BE2C (cell line): ENCODE measurements around the gene CRMP1.

Experiments
- DNase-seq: peaks from one replicate; pipeline ENCODE4 v3.0.0-alpha.2; 2020
- H3K27me3 ChIP-seq: fragments of 250-450 bp; sonication (Bioruptor Pico); 2 replicates; pipeline ENCODE4 v1.5.1; 2020; ENCODE audit warnings: mild to moderate bottlenecking
- H3K36me3 ChIP-seq: fragments of 250-450 bp; sonication (Bioruptor Pico); 2 replicates; pipeline ENCODE4 v1.5.1; 2020; ENCODE audit warnings: mild to moderate bottlenecking
- H3K4me1 ChIP-seq: fragments of 250-450 bp; sonication (Bioruptor Pico); 2 replicates; pipeline ENCODE4 v1.5.1; 2020
- H3K4me3 ChIP-seq: 2 replicates; pipeline ENCODE4 v1.5.1; 2011; ENCODE audit warnings: low read depth, low read length
- H3K9me3 ChIP-seq: fragments of 250-450 bp; sonication (Bioruptor Pico); 2 replicates; pipeline ENCODE4 v1.5.1; 2020
- CTCF ChIP-seq: IDR thresholded peaks from 2 replicates; pipeline ENCODE4 v1.5.1; 2012; ENCODE audit warnings: mild to moderate bottlenecking, low read depth, low read length

CRMP1 gene

GRCh38 chr4:5917672-5918071, 24.8 kb upstream of the CRMP1 start:
- H3K9me3 ChIP-seq, result no peaks in the 10 kb centered on the region
- no peak for TF ChIP-seq CTCF
- no peak overlapping the region for H3K4me3 ChIP-seq
- H3K36me3 ChIP-seq, result no peaks in the 10 kb centered on the region
- no peaks in the 10 kb centered on the region for H3K27me3 ChIP-seq
- DNase-seq, result no peak
- H3K4me1 ChIP-seq, result peaks cover 4% of the 10 kb centered on the region

- H3K4me1 ChIP-seq, result peaks cover 4% of the 10 kb centered on the region
- no peak for TF ChIP-seq CTCF
- H3K9me3 ChIP-seq, result no peaks in the 10 kb centered on the region
- no peaks in the 10 kb centered on the region for H3K27me3 ChIP-seq
- no peak for DNase-seq
- no peak overlapping the region for H3K4me3 ChIP-seq
- no peaks in the 10 kb centered on the region for H3K36me3 ChIP-seq
Measured at GRCh38 chr4:5916229-5916628, 23.3 kb upstream of the CRMP1 start.

- Histone ChIP-seq H3K36me3 (no peaks in the 10 kb centered on the region), H3K9me3 (no peaks in the 10 kb centered on the region), H3K4me1 (peaks cover 4% of the 10 kb centered on the region), H3K4me3 (no peak overlapping the region), H3K27me3 (no peaks in the 10 kb centered on the region)
- no peak for TF ChIP-seq CTCF
- no peak for DNase-seq
Measured at GRCh38 chr4:5913454-5913853, 20.6 kb upstream of the CRMP1 start.

GRCh38 chr4:5912614-5913019, 19.7 kb upstream of the CRMP1 start:
- no peak overlapping the region for H3K4me3 ChIP-seq
- TF ChIP-seq CTCF, result no peak
- no peaks in the 10 kb centered on the region for H3K27me3 ChIP-seq
- H3K9me3 ChIP-seq, result no peaks in the 10 kb centered on the region
- peaks cover 4% of the 10 kb centered on the region for H3K4me1 ChIP-seq
- H3K36me3 ChIP-seq, result no peaks in the 10 kb centered on the region
- peak; percentile 64 for DNase-seq

GRCh38 chr4:5908876-5909427, 16.1 kb upstream of the CRMP1 start:
- peaks cover 4% of the 10 kb centered on the region for H3K4me1 ChIP-seq
- H3K9me3 ChIP-seq, result no peaks in the 10 kb centered on the region
- H3K4me3 ChIP-seq, result no peak overlapping the region
- H3K36me3 ChIP-seq, result no peaks in the 10 kb centered on the region
- no peak for DNase-seq
- H3K27me3 ChIP-seq, result no peaks in the 10 kb centered on the region
- no peak for TF ChIP-seq CTCF

GRCh38 chr4:5906191-5906590, 13.3 kb upstream of the CRMP1 start:
- H3K4me3 ChIP-seq, result no peak overlapping the region
- H3K9me3 ChIP-seq, result no peaks in the 10 kb centered on the region
- no peak for DNase-seq
- H3K27me3 ChIP-seq, result no peaks in the 10 kb centered on the region
- no peaks in the 10 kb centered on the region for H3K36me3 ChIP-seq
- no peak for TF ChIP-seq CTCF
- no peaks in the 10 kb centered on the region for H3K4me1 ChIP-seq
